Midbrain (tissue), 1 donor: Measurements from ENCODE around the gene ANO9.
A peak's percentile ranks its signal among the peaks of the same experiment; 100 is the strongest.

Source experiments
- DNase-seq: peaks from one replicate; lab custom pipeline; 2025; lab: John Stamatoyannopoulos, UW

Gene ANO9

DNA sequence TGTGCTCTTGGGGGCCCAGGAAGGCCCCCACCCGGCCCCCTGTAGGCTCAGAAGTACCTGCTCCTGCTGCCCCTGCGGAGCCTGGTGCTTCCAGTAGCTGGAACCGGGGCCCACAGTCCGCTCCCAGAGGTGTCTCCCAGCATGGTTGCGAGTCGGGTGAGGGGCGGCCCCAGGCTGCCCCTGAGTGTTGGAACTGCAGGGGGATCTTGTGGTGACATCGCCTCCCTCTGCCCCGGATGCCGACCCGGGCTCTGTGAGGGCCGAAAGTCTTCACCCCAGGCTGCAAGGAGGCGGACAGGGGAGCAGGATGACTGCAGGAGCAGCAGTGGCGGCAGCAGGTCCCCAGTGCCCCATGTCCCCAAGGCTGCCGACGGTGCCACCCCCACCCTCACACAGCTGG lies 57.3 kb downstream of the ANO9 start:
- no peak for DNase-seq

DNA sequence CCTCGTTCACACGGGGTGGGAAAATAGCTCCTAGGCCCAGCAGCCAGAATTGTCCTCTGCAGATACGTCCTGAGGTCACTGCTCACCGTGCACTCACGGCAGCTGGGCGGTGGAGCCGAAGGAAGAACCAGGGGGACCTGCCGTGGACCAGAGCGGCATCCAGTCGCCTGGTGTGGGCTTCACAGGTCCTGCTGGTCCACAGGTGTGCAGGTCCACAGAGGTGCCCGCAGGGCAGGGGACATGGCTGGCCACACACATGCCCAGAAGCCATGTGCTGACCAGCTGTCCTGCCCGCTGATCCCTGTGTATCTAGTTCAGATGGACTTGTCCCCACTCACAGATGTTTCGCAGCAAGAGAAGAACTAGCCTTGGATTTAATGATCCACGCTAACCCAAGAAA lies 58.4 kb downstream of the ANO9 start:
- DNase-seq: no peak

DNA sequence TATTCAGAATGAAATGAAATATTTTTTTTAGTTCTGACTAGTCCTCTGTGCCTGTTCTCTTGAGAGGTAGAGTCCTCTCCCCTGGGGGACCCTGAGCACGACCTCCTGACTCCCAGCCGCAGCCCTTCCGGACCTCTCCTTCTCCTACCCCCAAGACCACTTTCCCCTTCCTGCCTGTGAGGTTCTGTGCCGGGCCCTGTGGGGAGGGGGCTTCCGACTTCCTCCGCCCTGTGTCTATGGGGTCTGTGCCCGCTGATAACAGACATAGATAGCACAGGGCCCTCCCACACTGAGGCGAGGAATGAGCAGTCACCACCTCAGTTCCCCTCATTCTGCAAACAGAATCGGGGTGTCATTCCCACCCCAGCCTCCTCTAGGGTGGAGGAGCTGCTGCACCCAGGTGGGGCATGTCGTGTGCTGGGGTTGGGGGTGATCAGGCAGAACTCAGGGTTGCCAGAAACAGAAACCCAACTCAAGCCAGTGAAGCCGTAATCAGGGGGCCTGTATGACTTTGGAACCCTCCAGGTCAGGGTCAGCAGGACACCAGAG lies 59.7 kb downstream of the ANO9 start:
- no peak for DNase-seq

DNA sequence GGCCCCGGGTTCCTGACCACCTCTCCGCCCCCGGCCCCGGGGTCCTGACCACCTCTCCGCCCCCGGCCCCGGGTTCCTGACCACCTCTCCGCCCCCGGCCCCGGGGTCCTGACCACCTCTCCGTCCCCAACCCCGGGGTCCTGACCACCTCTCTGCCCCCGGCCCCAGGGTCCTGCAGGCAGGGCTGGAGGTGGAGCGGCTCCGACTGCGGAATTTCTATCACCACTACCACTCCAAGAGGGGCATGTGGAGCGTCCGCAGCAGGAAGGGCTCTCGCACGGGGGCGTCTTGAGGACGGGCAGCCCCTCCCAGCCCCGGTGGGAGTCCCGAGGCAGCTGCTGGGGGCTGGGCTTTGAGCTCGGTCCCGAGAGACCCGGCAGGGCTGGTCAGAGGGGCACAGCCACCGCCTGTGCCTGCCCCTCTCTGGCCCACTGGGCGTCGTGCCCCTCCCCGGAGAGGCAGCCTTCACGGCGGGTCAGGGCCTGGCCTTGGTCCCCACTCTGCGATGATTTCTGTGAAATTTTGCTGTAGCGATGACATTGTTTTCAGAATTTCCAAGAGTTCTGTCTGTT lies 60.2 kb downstream of the ANO9 start:
- no peak for DNase-seq

DNA sequence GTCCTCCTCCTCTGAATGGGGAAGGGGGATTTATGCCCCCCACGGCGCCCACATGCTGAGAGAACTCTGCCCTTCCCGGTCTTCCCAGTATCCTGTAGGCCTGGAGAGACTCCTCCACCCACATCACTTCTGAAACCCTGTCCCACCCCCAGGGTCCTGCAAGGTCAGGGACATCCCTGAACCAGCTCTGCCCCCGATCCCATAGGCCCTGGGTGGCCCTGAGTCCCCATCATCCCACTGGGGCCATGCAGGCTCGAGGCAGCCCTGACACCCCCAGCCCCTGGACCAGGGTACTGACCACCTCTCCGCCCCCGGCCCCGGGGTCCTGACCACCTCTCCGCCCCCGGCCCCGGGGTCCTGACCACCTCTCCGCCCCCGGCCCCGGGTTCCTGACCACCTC lies 60.8 kb downstream of the ANO9 start:
- DNase-seq: no peak

DNA sequence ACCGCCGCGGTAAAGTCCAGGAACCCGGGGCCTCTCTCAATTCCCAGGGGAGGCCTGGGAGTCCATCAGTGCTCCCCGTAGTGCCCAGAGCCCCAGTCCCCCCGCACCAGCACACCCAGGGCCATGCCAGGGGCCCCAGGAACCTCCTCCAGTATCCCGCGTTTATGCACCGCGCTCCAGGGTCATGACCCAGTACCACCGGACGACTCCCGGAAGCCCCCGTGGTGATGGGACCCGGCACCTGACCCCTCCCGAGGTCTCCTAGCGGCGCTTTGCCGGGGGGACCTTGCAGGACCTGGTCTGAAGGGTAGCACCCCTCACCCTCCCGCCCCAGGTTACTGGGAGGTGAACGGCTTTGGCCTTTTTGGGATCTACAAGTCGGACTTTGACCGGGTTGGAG lies 61.3 kb downstream of the ANO9 start:
- DNase-seq: no peak

DNA sequence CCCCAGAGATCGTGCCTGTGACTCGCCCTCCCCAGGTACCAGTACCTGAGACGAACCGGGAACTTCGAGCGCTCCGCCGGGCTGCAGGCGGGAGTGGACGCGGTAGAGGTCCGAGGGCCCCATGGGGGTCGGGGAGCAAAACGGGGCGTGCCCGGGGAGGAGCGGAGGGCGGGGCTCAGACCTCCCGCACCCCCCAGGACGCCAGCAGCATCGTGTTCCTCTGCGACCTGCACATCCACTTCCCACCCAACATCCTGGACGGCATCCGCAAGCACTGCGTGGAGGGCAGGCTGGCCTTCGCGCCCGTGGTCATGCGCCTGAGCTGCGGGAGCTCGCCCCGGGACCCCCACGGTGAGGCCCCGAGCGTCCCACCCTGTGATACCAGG lies 61.7 kb downstream of the ANO9 start:
- DNase-seq: no peak

DNA sequence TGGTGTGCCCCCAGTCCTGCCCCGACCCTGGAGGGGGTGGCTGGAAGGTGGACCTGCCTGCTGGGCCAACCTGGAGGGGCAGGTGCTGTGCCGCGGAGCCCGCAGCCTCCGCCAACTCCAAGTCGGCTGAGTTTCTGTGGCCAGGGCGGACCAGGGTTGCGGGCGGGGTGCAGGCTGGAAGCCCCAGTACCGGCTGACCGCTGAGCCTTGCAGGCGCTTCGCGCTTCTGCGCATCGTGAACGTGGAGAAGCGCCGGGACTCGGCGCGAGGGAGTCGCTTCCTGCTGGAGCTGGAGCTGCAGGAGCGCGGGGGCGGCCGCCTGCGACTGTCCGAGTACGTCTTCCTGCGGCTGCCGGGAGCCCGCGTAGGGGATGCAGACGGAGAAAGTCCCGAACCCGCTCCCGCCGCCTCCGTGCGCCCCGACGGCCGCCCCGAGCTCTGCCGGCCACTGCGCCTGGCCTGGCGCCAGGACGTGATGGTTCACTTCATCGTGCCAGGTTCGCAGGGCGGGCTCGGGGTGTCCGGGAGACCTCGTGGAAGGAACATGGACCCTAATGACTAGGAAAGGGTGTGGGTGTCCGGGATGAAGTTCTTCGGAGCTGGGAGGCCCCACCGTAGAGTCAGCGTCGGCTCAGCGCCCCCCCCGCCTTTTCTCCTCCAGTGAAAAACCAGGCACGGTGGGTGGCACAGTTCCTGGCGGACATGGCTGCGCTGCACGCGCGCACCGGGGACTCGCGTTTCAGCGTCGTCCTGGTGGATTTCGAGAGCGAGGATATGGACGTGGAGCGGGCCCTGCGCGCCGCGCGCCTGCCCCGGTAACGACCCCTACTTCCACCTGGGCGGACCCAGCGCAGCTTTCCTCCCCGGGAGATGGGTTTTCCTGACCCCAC lies 62.4 kb downstream of the ANO9 start:
- no peak for DNase-seq

DNA sequence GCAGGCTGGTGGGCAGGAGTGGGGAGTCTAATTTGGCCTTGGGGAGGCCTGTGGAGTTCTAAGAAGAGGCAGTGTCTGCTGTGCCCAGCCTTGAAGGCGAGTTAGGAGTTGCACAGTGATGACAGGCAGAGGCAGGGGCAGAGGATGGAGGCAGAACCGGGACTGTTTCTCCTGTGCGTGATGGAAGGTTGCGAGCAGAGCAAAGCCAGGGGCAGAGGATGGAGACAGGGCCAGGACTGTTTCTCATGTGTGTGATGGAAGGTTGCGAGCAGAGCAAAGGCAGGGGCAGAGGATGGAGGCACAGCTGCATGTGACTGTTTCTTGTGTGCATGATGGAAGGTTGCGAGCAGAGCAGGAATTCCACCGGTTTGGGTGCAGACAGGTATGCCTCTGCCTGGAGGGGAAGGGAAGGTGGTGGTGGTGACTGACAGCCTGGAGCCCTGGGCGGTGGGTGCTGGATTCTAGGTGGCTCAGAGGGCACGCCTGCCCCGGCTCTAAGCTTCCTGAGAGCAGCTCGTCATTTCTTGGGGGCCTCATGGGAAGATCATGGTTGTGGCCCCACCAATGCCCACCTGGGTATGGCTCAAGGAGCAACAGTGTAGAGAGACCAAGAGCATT lies 63.8 kb downstream of the ANO9 start:
- DNase-seq: no peak

DNA sequence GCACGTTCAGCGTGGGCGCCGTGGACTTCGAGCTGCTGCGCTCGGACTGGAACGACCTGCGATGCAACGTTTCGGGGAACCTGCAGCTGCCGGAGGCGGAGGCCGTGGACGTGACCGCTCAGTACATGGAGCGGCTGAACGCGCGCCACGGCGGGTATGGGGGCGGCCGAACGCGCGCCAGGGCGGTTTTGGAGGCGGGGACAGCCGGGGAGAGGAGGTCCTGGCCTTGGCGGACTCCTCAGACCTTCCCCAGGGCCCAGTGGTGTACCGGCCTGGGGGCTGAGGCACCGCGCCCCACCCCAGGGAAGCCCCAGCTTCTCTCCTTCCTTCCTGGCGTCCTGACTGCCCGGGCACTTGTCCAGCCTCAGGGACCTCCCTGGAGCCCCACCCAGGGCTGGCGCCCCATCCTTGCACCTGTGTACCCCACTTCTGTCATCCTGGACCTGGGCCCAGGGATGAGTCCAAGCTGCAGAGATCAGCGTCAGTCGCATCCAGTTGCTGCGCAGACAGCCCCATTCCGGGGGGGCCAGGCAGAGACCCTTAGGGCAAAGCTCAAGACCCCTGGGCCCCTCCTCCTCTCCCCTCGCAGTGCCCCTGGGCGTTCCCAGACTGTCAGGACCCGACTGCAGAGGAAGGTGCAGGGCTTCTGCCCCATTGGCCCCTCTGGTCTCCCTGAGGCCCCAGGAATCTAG lies 64.5 kb downstream of the ANO9 start:
- DNase-seq: no peak

DNA sequence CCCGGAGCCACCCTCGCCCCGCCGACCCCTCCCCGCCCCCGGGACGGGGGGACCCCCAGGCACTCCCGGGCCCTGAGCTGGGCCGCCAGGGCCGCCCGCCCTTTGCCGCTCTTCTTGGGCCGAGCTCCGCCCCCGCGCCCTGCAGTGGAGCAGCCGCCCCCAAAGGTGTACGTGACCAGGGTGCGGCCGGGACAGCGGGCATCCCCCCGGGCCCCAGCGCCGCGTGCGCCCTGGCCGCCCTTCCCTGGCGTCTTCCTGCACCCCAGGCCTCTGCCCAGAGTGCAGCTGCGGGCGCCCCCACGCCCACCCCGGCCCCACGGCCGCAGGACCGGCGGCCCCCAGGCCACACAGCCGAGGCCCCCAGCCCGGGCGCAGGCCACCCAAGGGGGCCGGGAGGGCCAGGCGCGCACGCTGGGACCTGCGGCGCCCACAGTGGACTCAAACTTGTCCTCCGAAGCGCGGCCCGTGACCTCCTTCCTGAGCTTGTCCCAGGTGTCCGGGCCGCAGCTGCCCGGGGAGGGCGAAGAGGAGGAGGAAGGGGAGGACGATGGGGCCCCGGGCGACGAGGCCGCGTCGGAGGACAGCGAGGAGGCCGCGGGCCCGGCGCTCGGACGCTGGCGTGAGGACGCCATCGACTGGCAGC lies 65.2 kb downstream of the ANO9 start:
- no peak for DNase-seq

DNA sequence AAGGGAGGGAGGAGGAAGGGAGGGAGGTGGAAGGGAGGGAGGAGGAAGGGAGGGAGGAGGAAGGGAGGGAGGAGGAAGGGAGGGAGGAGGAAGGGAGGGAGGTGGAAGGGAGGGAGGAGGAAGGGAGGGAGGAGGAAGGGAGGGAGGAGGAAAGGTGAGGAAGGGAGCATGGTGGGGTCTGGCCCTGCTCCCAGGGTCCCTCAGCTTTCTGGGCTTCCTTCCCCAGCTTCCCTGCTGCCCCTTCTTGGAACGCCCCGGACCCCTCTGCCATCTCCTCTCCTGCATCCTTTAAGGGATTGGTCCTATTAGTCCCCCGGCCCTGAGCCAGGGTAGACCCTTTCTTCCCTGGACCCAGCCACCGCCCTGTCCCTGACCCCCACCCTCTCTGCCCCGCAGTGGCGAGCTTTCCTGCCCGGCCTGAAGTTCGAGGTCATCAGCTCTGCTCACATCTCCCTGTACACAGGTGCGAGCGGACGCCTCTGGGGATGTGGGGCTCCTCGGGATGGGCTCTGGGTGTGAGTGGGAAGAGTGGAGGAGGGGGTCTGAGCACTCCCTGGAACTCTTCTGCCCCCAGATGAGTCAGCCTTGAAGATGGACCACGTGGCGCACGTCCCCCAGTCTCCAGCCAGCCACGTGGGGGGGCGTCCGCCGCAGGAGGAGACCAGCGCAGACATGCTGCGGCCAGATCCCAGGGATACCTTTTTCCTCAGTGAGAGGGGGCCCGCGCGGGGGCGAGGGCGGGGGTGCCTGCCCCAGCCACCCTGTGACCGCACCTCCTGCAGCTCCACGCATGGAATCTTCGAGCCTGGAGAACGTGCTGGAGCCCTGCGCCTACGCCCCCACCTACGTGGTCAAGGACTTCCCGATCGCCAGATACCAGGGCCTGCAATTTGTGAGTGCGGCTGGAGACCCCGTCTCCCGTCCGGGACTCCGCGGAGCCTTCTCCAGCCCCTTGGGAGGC lies 66.5 kb downstream of the ANO9 start:
- no peak for DNase-seq

DNA sequence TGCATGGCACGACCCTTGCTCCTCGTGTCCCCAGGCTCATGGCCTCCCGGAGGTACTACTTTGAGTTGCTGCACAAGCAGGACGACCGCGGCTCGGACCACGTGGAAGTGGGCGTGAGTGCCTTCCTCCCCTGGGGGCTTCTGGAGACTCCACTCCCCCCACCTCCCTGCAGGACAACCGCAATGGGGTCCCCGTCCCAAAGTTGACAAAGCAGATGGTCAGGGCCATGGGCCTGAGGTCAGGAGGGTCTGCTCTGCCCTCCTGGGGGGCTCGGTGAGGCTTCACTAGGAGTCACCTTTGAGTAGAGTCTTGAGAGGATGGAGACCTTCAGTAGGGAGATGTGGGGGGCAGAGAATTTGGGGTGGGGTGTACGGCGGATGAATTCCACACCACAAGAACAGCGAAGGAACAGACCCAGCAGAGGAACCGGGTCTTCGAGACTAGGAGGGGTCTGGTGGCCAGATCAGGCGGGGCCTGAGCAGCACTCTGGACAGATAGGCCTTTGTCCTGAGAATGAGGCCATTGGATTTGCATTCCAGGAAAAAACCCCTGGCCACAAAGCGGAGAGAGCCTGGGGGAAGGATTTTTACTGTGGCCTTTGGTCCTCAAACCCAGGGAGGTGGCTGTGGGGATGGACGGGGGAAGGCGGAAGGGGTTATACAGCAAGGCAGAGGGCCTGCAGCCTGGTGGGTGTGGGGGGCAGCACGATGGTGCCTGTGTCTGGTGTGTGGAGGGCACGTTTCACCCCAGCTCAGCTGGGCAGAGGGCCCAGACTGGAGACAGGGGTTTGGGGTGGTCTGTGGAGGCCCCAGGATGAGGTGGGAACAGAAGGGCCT lies 67.9 kb downstream of the ANO9 start:
- peak; percentile 47 for DNase-seq

DNA sequence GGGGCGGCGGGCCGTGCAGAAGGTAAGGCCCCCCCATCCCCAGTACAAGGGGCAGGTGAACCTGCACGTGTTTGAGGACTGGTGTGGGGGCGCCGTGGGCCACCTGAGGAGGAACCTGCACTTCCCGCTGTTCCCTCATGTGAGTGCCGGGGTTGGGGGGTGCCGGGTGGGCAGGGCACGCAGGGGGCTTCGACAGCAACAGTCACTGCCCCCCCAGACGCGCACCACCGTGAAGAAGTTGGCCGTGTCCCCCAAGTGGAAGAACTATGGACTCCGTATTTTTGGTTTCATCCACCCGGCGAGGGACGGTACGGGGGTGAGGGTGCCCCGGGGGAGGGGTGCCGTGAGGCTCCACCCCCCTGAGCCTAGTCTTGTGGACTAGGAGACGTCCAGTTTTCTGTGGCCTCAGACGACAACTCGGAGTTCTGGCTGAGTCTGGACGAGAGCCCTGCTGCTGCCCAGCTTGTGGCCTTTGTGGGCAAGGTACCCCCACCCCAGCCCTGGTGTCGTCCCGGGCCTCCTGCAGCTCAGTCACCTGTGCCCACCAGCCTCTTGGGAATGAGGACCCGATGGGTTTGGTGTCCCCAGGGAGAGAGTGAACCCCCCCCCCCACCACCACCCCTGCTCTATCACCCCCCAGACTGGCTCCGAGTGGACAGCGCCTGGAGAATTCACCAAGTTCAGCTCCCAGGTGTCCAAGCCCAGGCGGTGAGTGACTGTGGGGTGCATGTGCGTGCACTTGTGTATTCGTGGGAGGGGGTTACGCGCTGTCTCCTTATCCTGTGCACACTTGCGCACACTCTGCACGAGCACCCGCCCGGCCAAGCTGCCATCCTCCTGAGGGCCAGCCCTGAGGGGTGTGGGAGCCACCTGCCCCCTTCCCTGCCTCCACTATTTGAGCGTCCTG lies 68.7 kb downstream of the ANO9 start:
- DNase-seq: no peak

DNA sequence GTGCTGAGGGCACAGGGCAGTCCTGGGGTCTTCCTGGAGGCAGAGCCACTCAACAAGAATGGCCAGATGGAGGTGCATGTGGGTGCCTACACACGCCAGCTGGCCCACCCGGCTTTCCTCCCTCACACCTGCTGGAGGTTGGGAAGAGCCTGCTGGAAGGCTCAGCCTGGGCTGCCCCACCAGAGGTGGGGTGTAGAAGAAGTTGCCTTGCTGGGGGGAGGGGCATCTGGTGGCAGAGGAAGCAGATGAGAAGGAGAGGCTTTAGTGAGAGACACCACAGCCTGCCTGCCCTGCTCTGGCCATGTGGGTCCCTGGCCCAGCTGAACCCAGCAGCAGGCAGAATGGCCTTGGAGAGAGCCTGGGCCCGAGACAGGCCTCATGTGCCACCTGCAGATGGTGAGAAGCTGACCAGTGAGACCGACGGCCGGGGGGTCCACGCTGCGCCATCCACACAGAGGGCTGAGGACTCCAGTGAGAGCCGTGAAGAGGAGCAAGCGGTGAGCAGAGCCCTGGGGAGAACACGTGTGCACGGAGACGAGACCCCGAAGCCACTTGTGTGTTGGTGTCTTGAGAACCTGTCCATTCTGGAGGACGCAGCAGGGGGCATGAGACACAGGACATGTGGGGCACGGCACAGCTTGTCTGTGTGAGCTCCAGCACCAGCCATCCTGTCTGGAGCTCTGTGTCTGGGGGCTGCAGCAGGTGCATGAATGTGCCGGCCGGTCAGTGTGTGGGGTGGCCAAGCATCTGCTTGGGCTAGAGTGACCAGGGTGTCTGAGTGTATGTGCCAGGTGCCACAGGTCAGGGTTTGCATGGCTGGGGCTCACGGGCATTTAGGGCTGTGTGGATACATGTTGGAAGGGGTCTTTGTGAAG lies 69.9 kb downstream of the ANO9 start:
- no peak for DNase-seq

DNA sequence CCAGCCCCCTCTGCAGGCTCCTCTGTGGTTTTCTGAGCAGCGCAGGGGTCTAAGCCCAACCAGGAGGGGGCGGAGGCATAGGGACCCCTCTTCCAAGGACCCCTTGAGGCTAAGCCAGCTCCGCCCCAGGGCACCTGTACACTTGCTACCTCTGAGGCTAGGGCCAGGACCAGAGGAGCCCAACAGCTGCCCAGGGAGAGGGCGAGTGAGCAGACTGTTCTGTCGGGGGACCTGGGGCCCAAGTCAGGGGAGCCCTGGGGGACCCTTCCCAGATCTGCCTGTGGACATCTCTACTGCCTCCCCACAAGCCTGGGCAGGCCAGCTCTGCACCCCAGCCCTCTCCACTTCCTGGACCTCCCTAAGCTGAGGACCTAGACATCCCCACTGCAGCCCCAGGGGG lies 70.8 kb downstream of the ANO9 start:
- no peak for DNase-seq

DNA sequence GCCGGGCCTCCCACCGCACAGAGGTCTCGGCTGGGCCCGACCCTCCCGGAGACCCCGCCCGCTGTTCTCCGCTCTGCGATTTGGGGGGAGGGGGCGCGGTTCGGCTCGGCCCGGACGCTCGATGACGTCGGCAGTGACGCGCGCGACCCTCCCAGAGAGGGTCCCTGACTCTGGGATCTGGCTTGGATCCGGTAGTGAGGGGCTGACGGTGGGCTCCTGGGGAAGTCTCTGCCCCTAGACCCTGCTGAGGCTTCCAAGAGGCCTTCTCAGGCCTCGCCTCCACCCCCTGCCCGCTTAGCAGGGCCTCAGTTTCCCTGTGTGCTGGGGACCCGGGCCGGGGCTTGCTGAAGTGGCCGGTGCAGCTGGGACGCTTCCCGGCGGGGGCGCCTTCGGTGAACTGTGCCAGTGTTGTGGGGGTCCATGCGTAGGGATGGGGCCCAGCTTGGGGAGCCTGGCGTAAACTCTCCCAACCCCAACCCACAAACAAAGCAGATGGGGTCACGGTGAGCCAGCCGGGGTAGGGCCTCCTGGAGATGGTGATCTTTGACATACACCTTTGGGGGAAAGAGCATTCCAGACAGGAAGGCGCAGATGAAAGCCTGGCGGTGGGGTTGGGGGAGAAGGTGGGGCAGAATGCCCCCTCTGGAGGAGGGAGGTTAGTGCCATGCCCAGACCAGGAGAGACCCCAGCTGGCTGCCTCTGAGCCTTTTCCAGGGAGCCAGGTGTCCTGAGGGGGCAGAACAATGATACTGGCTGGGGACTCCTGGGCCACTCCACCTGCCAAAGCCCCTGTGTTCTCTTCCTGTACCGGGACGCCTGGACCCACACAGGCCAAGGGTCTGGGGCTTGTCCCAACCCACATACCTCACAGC lies 71.5 kb downstream of the ANO9 start:
- no peak for DNase-seq
